WTC11 (cell line): ENCODE measurements around the gene RASA4.
"Not testable (repeated sequence)": the region's sequence is repeated elsewhere in the genome, so short reads cannot be mapped to it uniquely, and the experiment has no call there.

Experiments used
- ATF1 ChIP-seq: sonication (generic); formaldehyde crosslinking; IDR thresholded peaks from 2 replicates; pipeline ENCODE4 v1.8.1; 2023; ENCODE audit warnings: mild to moderate bottlenecking, moderate library complexity, missing genetic modification reagents
- MAX ChIP-seq: sonication (generic); formaldehyde crosslinking; IDR thresholded peaks from 2 replicates; pipeline ENCODE4 v1.8.0; 2022; ENCODE audit warnings: mild to moderate bottlenecking, missing genetic modification reagents
- TP53 ChIP-seq: sonication (generic); formaldehyde crosslinking; IDR thresholded peaks from 2 replicates; pipeline ENCODE4 v1.8.1; 2023; ENCODE audit warnings: mild to moderate bottlenecking, missing genetic modification reagents
- USF1 ChIP-seq: sonication (generic); formaldehyde crosslinking; IDR thresholded peaks from 2 replicates; pipeline ENCODE4 v1.8.0; 2022; ENCODE audit warnings: mild to moderate bottlenecking, missing genetic modification reagents
- ZNF138 ChIP-seq: sonication (generic); formaldehyde crosslinking; conservative IDR thresholded peaks from 2 replicates; pipeline ENCODE4 v1.8.1; 2022; ENCODE audit warnings: mild to moderate bottlenecking, moderate library complexity, missing genetic modification reagents

GRCh38 chr7:102543596-102543995, 73.0 kb downstream of the RASA4 start, which contains the start of gene UPK3BL2:
- not testable (repeated sequence) for TF ChIP-seq ZNF138, USF1, ATF1, TP53, MAX (CRISPR knock-in tag)
